NCI-H1417 (cell line): Measurements from ENCODE around the gene COPE.
"Not testable (repeated sequence)": the region's sequence is repeated elsewhere in the genome, so short reads cannot be mapped to it uniquely, and the experiment has no call there.

Experiments
- DNase-seq, 3 experiments: peaks; one replicate each; lab custom pipeline; 2025; lab: John Stamatoyannopoulos, UW

COPE gene

DNA sequence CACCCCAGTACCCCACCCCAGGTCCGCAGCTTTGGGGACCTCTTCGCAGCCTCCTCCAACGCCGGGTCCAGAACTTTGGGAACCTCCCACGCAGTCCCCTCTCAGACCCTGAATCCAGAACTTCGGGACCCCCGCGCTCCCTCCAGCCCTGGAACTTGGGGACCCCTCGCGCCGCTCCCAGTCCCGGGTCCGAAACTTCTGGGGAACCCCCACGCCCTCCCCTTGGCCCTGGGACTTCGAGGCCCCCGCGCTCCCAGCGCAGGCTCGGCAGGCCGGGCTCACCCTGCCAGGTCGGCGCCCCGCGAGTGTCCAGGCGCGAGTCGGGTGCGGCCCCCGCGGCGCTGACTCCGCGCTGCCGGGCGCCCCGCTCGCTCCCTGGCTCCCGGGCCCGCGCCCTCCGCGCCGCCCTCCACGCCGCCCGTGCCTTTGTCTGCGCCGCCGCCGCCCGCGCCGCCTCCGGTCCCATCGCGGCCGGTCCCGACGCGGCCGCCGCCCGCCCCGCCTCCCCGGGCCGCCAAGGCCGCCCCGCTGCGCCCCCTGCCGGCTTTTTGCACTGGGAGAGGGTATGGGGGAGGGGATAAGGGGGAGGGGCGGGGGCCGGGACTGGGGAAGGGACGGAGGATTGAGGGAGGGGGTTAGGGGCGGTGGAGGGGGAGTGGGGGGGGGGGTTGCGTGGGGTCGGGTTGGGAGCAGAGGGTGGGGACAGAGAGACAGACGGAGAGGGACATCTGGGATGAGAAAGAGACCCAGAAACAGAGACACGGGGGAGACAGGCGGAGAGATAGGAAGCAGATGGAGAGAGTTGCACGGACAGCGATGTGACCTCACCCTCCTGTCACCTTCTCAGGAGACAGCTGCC lies 21.8 kb upstream of the COPE start, which contains the start of gene HOMER3:
Gene HOMER3 (minus strand): TSS at position 449 of the 859 bp plus-strand sequence. CDS start 2,235 bp downstream, outside the sequence.
- DNase-seq: peak; percentile 28 to 60 (median 55)

DNA sequence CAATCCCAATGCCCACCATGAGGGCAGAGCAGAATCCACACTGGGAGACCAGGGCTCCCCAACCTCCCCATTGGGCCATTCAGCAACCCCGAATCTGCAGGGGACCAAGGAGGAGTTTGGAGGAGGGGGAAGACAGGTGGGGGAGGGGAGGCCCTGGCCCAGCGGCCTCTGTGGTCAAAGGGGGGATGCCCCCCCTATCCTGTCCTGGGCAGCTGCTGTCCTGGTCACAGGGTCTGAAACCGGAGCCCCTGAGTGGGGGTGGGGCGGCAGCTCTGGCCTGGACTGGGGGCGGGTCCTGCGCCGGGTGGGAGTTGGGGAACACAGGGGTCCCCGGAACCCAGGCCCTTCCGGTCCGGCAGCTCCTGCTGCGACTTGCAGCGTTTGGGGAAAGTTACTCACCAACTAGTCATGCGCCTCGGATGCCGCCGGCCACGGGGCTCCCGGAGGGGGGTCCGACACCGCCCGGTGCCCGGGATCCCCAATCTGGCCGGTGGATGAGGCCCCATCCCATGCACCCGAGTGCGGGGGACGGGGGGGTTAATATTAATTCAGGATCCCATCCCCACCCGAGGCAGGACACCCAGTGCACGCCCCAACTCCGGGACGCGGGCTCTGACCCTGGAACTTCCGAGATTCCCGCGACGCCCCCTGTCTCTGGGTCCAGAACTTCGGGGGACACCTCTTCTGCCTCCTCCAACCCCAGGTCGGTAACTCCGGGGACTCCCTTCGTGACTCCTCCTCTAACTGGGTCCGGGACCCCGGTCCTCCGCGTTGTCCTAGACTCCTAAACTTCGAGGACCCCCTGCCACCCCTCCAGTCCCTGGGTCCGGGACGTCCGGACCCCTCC lies 21.0 kb upstream of the COPE start:
- DNase-seq: peak in 1 of 3 experiments; percentile 4

DNA sequence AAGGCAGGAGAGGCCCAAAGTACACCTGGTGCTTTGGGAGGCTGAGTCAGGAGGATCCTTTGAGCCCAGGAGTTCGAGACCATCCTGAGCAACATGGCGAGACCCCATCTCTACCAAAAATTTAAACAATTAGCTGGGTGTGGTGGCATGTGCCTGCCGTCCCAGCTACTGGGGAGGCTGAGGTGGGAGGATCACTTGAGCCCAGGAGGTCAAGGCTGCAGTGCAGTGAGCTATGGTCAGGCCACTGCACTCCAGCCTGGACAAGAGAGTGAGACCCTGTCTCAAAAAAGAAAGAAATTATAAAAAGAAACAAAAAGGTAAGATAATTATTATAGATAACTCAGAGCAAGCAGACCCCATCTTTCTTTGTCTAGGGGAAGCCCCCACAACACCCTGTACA lies 20.0 kb upstream of the COPE start:
- no peak for DNase-seq

DNA sequence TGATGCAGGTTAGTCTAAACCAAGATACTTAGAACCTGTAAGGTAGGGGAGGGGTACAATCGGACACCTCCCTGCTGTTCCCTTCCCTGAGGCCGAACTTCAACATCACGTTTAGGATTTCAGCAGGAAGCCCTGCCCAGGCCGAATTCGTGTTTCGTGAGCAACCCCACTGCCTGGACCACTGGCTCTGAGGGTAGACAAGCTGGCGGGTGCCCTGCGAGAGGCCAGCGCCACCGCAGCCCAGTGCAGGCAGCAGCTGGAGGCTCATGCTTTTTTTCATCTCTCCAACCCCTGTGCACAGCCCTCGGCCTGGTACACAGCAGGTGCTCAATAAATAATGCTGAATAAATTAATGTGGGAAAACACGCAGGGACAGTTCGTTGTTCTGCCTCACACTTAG lies 14.1 kb upstream of the COPE start:
- DNase-seq: no peak

DNA sequence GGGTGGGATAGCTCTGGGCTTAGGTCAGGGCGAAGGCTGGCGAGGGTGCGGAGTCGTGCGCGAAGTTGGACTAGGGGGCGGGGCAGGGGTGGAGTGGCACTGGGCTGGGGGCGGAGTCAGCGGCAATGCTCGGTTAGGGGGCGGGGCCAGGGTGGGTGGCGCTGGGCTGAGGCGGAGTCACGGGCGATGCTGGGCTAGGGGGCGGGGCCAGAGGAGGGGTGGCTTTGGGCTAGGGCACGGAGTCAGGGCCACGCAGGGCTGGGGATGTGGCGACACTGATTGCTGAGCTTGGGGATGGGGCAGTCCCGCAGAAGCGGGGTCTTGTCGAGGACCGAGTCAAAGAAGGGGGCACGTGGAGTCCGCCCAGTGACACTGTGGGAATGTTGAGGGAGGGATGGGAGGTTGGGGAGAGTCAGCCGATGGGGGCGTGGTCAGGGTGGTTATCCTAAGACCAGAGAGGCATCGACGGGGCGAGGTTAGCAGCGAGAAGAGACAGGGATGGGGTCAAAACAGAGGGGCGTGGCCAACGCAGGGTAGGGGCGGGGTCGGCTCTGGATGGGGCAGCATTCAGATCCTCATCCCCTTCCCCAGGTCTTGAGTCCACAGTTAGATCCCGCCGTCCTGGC lies 13.1 kb upstream of the COPE start:
- DNase-seq: peak in 2 of 3 experiments; percentile 15 to 21

DNA sequence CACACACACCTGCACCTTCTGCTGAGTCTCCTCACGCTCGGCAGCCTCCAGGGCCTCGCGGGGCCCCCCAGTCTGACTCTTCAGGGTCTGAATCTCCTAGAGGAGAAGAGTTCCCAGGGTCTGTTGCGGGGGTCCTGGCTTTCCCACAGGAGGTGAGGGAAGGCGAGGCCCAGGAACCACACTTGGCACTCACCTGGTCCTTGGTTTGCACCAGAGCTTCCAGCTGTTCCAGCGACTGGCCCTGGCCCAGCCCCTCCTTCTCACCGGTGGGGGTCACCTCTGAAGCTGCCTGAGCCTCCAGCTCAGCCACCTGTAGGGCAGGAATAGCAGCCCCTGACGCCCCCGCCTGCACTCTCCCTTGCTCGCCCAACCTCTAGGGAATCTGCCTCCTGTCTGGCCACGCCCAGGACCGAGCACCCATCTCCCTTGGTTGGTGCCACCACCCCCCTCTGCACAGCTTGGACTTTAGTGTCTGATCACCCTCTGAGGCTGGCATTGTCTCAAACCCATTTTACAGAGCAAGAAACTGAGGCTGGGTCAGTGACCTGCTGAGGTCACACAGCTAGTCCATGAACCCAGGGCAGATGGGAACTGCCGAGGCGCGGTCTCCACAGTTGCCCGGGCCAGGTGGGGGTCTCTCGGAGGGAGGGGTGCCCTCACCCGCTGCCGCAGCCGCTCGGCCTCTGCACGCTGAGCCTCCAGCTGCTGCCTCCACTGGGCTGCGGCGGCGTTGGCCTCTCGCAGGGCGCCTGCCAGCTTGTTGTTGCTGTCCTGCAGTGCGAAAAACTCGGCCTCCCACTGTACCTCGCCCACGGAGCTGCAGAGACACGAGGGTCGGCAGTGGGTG lies 12.4 kb upstream of the COPE start:
- no peak for DNase-seq

DNA sequence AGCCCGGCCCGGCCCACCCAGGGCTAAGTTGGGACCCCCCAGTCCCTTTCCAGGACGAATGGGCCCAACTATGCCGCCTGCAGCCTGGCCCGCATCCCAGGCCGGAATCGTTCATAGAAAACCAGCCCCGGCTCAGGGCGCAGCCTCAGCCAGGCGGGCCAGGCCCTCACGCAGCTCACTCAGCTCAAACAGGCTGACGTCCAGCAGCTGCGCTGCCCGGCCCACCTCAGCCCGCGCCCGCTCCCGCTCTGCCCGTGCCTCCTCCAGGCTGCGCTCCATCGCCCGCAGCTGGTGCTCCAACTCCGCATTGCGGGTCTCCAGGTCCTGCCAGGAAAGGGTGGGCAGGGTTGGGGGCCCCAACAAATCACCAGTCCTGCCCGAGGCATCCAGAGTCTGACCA lies 10.1 kb upstream of the COPE start:
- no peak for DNase-seq

DNA sequence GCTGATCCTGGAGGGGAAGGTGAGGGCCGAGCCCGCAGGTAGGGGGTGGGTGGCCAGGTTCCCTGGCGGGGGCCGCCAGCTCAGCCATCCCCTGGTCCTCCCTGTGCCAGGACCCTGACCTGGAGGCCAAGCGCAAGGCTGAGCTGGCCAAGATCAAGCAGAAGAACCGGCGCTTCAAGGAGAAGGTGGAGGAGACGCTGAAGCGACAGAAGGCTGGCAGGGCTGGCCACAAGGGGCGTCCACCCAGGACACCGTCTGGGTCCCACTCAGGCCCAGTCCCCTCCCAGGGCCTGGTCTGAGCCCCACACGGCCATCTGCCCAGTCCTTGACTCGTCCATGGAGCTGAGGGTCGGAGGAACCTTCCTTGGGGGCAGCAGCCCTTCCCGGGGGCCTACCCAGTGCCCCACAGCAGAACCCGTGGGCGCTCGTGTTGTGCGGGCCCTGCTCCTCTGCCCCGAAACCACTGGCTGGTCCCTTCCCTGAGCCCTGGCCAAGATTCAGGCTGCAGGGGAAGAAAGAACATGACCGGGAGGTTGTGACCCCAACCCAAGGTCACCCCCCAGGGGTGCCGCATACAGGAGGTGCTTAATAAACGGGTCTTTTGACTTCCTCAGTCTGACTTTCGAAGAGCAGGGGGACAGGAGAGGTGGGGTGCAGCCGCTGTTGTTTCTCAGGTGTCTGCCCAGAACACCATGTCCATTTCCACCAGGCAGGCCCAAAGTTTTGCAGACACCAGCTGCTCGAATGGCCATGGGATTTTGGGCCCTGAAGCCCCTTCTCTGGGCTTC lies 9.0 kb upstream of the COPE start:
- no peak for DNase-seq

DNA sequence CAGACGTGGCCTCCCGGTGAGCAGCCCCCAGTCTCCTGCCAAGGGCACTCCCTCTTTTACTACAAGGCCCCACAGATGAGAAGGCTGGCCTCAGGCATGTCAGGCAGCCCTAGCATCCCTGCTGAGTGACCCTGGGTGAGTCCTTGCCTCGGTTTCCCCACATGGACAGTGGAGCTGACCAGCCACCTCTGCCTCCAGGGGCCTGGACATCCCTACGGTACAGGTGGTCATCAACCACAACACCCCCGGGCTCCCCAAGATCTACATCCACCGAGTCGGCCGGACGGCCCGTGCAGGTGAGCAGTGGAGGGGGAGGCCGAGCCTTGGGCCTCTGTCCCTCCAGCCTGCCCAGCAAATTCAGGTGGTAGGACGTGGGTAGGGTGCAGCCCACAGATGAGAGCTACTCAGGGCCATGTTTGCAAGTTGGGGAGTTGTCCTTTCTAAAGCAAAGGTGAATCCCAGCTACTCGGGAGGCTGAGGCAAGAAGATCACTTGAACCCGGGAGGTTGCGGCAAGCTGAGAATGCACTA lies 5.6 kb upstream of the COPE start:
- DNase-seq: no peak

DNA sequence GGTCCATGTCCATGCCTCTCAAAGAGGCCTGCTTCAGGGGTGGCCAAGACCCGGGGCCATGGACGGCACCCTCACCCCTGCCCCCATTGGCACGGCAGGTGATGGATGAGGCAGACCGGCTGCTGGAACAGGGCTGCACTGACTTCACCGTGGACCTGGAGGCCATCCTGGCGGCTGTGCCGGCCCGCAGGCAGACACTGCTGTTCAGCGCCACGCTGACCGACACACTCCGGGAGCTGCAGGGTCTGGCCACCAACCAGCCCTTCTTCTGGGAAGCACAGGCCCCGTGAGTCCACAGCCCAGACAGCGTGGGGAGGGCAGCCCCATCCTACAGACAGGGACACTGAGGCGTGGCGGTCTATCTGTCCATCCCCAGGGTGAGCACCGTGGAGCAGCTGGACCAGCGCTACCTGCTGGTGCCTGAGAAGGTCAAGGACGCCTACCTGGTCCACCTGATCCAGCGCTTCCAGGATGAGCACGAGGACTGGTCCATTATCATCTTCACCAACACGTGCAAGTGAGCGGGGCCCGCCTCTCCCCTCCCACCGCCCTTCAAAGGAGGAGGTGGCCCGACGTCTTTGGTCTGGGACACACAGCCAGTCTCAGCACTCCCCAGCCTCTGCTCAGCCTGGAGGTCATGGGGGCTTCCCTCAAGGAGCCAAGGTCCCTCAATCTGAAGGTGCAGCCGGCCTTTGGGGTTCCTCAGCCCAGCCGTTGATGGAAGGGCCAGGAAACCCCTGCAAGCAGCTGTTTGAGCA lies 3.2 kb upstream of the COPE start:
- DNase-seq: no peak

DNA sequence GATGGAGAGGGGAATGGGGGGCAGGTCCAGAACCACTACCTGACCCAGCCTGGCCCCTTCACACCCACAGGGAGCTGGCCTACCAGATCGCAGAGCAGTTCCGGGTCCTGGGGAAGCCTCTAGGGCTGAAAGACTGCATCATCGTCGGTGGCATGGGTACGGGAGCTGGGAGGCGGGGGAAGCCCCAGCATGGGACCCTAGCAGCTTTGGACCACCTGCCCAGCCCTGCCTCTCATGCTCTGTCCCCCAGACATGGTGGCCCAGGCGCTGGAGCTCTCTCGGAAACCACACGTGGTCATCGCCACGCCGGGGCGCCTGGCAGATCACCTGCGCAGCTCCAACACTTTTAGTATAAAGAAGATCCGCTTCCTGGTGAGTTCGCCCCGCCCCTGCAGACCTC lies 2.4 kb upstream of the COPE start:
- no peak for DNase-seq

DNA sequence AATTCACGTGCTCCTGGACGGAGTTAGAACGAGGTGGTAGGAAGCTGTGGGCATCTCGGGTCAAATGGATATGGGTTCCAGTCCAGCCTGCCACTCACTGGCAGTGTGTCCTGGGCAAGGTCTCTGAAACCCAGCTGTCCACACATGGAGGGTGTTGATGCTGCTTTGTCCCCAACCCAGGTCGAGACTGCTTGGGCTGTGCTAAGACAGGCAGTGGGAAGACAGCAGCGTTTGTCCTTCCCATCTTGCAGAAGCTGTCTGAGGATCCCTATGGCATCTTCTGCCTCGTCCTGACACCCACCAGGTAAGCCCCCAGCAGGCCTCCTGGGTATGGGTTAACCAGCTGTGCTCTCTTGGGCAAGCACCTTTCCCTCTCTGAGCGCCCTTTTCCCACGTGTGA lies 1.2 kb upstream of the COPE start:
- no peak for DNase-seq

DNA sequence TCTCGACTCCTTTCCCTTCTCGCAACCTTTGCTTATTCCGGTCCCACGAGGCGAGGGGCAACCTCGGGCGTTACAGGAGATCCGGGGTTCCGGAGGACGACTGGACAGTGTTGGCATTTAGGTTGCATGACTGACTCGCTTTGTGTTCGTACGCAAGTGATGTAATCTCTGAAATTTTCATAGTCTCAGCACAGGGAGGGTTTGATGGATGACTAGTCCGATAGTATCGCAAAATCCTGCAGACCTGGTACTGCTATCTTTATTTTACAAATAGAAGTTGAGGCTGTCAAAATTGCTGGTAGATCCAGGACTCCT lies 670 bp upstream of the COPE start:
- no peak for DNase-seq

DNA sequence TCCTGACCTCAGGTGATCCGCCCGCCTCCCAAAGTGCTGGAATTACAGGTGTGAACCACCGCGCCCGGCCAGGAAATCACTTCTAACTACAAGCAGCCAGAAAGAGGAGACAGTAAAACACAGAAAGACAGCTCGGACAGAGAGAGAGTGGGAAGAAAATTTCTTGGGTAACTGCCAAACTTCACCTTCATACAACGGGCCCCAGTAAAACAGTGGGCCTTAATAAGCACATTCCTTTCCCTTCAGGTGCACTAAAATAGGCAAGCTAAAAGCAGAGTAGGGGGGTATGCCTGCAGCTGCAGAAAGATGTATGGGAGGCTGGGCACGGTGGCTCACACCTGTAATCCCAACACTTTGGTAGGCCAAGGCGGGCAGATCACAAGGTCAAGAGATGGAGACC lies 1.6 kb downstream of the COPE start:
- DNase-seq: not testable (repeated sequence)

DNA sequence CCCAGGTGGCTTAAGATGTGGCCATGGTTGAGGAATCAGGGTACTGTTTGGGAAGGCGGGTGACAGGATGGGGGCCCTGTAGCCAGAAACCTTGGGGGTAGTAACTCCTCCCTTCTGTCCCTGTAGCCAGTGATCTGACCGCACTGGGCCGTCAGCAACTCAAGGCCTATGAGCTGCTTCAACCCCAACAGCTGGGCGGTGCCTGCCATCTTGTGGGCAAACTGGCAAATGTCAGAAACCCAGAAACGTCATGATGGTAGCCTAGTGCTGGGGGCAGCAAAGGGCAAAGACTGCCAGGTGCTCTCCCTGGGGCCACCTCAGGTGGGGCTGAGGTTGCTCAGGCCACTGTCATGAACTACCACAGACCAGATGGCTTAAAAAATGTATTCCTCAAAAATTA lies 3.5 kb downstream of the COPE start:
- peak in 2 of 3 experiments; percentile 5 to 56 for DNase-seq

DNA sequence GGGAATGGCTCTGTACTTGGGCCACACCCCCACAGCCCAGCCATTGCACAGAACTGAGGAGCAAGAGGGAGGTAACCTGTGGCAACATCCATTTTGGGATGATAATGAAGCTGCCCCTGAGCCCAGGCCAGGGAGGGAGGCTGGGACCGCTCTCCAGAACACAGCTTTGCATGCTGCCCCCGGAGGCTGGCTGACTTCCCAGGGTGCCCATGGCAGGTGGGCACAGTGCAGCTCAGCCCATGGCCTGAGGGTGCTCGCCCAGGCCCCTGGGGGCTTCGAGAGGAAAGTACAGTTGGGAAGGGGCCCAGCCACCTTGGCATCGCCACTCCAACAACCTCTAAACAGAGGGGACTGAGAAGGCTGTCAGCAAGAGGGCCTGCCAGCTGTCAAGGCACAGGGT lies 5.7 kb downstream of the COPE start:
- DNase-seq: no peak

DNA sequence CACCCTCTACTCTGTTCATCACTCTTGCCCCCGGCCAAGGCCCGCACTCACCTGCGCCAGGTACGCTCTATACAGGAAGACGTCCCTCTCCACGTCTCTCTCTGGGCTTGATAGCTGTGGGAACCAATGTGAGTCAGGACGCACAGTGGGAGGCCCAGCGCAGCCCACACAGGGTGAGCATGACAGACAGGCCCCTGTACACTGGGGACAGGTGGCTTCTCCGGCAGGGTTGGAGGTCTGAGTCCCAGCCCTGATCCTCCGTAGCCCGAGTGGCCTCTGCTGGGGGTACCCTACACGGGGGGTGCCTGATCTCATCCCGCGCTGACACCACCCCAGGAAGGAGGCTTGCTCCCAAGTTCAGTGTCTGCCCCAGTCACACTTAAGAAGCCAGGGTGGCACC lies 6.3 kb downstream of the COPE start:
- no peak for DNase-seq

DNA sequence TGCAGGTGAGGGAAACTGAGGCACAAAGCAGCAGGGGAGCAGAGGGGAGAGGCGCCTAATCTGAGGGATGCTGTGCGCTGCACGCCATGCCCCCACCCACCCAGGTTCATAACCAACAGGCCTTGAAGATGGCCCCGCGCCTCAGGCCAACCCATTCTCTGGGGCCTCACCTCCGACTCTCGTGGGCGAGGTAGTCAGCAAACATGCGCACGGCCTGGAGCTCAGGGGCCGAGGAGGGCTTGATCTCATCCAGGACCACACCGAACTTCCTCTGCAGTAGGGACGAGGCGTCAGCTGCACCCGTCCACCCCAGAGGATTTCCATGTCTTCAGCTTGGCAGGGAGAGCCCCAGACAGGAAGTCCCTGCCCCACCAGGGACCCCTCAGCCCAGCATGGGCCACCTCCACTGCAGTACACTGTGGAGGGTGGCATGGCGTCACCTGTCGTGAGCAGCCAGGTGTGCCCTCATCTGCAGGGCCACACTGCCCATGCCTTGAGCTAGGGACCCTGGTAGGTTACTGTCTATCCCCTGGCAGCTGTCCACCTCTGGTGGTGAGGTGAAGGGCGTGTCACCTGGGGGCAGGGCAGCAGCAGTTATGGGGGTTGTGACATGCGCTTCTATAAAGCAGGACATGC lies 8.3 kb downstream of the COPE start:
- DNase-seq: no peak

DNA sequence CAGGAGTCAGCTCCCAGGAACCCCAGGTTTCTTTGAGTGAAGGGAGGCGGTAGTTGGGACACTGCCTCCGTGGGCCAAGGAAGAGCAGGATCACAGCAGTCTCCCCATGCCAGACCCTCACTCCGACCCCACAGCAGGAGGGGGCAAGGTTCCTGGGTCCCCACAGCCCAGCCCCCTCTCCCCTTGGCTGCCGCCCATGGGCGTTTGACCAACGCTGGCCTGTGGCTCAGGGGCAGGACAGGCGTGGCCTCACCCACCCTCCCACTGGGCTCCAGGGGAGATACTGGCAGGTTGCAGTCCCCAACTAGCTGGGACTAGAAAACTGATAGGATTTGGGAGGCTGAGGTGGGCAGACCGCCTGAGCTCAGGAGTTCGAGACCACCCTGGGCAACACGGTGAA lies 9.2 kb downstream of the COPE start:
- no peak for DNase-seq
